Middle frontal gyrus (tissue), 1 donor: ENCODE results near the gene LMNA.
"Not testable (repeated sequence)": the region's sequence is repeated elsewhere in the genome, so short reads cannot be mapped to it uniquely, and the experiment has no call there.

ENCODE experiments used
- DNase-seq: peaks from one replicate; pipeline ENCODE4 v3.0.0-alpha.2; 2015; ENCODE audit warnings: low spot score; ENCODE audit errors: extremely low spot score

The LMNA gene

DNA sequence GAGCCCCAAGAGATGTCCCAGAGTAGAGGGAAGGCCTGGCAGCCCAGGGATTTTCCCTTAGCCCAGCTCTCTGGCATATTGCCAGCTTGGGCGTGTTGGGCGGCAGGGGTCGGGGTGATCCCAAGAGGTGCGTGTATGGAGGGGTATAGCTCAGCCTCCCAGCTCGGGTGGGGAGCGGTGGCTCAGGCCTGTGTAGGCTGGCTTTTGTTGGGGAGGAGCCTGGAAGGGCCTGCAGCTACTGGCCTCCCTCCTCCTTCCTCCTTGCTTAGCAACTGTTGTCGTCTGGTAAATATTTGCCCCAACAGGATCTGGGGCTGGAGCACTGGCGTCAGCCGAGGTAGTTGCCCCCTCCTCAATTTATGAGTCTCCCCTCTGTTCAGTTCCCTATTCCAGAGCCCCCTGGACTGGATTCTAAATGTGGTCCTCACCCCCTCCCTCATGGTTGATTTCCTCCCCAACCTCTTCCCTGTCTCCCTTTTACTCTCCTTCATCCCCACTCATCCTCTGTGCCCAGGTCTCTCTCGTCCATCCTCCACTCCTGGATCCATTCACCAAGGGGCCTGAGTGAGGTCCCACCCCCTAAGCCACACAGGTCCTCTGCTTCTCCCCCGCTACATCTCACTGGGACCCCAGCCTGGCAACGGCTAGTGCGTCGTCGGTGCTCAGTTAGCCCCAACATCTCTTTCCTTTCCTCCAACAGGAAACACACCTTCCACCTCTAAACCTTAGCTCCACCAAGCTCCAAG lies 10.3 kb upstream of the LMNA start:
- no peak for DNase-seq

DNA sequence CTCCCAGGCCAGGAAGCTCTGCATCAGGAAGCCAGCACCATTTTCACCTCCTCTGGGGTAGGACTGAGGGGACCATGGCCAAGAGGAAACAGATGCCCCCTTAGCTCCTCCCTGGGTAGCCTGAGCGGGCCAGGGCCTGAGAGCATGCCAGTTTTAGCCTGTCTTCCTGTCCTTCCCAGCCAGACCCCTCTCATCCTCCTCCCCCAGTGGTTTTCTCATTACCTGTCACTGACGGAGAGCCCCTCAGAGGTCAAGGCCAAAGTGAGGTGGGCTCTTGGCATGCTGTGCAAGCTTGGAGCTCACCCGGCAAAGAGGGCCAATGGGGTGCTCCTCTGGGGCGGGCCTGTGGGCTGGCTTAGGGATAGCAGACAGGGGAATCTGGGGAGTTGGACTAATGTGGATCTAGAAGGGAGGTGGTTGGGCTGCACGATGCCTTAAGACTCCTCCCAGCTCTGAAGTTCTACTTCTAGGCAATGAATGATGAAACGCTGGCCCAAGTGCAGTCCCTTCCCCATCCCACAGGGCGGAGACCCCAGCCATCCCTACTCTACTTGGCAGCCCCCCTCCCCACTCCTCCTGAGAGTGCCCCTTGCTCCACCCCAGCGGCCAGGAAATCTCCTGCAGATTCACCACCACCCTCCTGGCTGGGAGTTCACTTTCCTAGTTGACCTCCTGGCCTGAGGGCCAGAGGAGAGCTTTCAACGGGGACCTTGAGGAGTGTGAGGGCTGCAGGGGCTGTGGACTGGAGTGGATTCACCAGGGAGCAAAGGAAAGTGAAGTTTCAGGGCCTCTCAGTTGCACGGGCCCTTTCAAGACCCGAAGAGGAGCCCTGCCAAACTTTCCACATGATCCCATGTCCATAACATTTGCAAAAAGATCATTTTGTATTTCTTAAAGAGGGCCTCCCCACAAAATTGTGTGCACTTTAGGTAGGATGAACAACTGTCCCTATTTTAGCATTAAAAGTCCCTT lies 9.4 kb upstream of the LMNA start:
- DNase-seq: no peak

DNA sequence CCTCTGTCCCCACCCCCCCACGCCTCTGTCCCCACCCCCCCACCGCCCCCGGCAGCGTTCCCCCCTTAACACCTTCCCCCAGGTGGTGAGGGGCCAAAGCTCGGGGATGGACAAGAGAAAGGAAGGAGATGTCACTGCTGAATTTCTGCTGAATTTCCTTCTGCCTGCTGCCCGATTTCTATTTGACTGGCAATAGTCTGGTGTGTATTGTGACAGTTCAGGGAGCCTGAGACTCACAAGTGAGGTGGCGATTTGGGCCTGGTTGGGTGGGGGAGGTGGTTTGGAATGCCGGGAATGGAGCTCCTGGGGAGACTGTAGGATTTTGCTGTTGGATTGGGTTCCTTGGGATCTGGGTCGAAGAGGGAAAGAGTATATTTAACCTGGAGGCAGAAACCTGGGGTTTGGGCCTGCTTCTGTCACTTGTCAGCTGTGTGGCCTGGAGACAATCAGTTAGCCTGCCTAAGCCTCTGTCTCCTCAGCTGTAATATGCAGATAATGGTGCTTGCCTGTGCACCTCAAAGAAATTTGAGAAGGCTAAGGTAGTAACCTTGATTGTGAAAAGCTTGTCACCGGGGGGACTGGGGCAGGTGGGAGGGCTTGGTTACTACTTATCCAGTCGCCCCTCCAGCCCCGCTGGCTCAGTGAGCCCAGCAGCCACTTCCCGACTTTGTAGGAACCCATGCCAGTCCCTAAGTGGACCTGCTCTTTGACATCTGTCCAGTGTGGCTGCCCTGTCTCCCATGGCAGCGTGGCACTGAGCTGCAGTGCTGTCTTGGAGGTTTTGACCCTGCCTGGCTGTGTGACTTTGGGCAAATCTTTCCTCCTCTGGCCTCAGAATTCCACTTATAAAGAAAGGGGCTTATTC lies 7.7 kb upstream of the LMNA start:
- no peak for DNase-seq

DNA sequence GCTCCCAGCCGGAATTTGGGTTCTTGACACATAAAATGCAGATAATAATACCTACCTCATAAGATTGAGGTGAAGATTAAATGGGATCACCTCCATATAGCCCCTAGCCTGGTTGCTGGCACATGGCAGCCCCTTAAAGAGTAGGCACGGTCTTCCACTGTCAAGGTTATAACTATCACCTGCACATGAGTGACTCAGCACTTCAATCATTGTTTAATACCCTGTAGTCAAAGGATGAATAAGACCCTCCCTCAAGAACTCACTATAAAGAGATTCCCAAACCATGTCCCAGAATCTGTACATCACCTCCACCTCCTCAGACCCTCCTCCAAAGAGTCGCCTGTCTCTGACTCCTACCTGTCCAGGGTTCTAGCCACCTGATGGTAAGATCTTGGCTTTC lies 6.5 kb upstream of the LMNA start:
- no peak for DNase-seq

DNA sequence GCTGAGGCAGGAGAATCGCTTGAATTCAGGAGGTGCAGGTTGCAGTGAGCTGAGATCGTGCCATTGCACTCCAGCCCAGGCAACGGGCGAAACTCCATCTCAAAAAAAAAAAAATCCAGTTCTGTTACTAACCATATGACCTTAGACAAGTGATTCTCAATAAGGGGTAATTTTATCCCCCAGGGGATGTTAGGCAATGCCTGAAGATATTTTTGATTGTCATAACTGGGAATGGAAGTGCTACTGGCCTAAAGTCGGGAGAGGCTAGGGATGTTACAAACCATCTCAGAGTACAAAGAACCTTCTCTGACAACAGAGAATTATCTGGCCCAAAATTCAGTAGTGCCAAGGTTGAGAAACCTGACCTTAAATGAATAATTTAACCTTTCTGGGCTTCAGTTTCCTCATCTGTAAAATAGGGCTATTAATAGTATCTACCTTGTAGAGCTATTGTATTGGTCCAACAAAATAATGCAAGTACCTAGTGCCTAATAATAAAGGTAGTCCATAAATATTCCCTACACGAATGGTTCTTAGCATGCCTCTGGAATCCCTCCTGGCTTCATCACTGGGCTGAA lies 5.8 kb upstream of the LMNA start:
- no peak for DNase-seq

DNA sequence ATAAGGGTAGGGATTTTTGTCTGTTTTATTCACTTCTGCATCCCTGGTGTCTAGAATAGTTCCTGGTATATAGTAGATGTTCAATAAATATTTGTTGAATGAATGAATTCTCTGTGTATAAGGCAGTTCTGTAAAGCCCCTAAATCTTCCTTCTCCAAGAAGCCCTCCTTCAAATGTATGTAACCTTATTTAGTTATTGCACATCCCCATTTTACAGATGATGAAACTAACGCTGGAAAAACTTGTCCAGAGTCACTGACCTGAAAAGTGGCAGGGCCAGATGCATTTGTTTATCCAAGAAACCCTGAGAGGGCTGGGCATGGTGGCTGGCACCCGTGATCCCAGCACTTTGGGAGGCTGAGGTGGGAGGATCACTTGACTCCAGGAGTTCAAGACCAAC lies 4.3 kb upstream of the LMNA start:
- DNase-seq: no peak

DNA sequence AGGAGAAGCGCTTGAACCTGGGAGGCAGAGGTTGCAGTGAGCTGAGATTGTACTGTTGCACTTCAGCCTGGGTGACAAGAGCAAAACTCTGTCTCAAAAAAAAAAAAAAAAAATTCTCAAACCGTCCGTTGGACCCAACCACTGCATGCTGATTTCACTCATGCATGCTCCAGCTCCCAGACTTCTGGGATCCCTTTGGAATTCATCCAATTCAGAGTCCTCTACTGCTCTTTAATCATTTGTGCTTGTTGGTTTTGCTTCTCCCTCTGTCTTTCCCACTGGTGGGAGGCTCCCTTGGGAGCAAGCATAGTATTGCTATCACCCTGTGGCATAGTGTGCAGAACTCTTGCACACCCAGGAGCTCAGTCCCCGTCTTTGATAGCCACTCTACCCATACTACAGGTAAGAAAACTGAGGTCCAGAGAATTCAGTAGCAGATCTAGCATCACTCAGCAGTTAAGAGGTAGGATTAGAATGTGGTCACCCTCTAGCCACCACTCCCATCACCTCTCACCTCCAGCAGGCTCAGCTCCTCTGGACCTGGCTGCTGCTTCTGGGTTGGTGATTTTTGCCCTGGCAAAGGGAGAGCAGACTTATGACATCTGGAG lies 3.1 kb upstream of the LMNA start:
- DNase-seq: no peak

DNA sequence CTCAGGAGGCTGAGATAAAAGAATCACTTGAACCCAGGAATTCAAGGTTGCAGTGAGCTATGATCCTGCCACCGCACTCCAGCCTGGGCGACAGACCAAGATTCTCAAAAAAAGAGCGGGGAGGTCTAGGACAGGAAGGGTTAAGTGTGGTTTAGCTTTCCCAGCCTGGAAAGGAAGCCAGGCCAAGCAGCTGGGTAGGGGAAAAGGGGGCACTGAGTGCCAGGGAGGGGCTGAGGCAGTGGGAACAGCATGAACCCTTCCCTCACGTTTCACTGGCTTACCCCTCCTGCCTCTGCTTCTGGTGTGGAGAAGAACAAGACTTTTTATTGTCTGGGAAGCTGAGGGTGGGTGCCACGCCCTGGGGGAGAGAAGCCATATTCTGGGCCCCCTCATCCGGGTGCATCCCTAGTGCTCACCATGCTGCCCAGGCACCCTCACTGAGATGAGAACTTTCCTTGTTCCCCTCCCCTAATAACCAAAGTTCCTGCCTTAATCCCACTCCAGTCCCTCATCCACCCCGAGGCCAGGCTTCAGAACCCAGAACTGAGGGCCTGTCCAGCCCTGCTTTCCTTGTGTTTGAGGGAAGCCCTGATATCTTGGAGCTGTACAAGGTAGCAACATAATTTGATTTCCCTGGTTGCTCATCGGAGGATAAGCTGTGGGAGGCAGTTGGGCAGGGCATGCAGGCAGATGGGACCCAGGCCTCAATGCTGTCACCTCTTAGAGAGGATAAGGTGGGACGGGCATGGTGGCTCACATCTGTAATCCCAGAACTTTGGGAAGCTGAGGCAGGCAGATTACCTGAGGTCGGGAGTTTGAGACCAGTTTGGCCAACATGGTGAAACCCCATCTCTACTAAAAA lies 2.0 kb upstream of the LMNA start:
- no peak for DNase-seq

DNA sequence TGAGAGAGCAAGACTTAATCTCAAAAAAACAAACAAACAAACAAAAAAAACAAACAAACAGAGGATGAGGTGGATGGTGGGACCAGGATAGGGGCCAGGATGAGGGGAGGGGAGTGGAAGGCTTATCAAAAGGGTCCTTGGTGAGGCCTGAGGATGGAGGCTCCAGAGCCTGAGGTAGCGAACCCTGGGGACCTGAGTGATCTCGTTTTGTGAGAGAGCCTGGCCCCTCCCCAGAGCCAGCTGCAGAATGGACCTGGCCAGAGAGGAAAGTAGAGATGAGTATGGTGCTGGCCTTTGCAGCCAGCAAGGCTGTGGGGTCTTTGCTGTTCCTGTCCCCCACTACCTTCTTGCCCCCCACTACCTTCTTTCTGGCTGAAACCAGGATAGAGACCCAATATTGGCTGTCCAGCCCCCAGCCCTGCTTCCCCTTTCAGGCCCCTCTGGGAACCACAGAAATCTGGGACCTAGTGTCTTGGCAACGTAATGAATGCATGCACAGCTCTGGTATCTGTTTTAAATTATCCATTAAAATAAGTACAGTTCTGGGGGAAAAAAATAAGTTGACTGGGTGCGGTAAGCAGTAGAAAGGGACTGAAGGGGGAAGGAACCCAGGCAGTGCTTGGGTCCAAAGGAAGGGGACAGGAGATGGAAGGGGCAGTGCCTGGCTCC lies 1.1 kb upstream of the LMNA start:
- no peak for DNase-seq

DNA sequence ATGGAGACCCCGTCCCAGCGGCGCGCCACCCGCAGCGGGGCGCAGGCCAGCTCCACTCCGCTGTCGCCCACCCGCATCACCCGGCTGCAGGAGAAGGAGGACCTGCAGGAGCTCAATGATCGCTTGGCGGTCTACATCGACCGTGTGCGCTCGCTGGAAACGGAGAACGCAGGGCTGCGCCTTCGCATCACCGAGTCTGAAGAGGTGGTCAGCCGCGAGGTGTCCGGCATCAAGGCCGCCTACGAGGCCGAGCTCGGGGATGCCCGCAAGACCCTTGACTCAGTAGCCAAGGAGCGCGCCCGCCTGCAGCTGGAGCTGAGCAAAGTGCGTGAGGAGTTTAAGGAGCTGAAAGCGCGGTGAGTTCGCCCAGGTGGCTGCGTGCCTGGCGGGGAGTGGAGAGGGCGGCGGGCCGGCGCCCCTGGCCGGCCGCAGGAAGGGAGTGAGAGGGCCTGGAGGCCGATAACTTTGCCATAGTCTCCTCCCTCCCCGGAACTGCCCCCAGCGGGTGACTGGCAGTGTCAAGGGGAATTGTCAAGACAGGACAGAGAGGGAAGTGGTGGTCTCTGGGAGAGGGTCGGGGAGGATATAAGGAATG lies 505 bp downstream of the LMNA start:
- DNase-seq: no peak

DNA sequence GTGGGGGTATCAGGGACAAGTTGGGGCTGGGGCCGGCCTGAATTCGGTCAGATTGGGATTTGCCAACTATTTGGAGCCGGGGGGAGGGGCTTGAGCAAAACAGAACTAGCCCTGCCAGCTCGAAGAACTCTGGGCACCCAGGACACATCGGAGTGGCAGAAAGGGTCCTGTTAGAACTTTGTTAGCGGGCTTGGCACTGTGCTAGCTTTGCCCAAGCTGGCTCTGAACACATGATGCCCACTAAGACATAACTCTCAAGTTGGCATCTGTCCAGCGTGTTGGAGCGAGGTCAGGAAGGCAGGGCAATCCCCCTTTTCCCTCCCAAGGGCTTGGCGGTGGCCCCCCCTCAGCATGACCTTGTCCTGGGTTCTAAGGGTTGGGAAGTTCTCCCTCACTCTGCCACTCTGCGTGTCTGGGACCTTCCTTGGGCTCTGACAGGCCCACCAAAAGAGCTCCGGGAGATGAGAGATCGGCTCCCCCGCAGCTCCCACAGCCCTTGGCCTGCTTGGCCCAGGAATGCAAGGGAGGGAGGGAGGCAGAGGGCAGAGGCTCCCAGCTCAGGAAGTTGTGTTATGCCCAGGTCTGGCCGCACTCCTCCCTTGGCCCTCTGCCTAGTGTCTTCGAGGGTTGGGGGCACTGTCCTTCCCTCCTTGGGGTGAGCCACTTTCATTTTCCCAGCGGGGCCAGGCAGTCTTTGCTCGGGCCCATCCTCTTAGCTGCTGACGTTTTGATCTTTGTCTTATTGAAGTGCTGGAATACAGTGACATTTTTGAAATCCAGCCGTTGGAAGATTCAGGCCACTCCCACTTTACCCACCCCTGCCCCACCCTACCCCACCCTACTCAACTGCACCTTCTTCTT lies 1.2 kb downstream of the LMNA start:
- no peak for DNase-seq

DNA sequence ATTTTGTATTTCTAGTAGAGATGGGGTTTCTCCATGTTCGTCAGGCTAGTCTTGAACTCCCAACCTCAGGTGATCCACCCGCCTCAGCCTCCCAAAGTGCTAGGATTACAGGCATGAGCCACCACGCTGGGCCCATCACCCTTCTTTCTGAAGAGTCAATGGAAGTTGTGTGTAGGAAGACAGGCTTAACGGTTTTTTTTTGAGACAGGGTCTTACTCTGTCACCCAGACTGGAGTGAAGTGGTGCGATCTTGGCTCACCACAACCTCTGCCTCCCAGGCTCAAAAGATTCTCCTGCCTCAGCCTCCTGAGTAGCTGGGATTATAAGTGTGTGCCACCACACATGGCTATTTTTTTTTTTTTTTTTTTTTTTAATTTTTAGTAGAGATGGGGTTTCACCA lies 2.2 kb downstream of the LMNA start:
- DNase-seq: not testable (repeated sequence)

DNA sequence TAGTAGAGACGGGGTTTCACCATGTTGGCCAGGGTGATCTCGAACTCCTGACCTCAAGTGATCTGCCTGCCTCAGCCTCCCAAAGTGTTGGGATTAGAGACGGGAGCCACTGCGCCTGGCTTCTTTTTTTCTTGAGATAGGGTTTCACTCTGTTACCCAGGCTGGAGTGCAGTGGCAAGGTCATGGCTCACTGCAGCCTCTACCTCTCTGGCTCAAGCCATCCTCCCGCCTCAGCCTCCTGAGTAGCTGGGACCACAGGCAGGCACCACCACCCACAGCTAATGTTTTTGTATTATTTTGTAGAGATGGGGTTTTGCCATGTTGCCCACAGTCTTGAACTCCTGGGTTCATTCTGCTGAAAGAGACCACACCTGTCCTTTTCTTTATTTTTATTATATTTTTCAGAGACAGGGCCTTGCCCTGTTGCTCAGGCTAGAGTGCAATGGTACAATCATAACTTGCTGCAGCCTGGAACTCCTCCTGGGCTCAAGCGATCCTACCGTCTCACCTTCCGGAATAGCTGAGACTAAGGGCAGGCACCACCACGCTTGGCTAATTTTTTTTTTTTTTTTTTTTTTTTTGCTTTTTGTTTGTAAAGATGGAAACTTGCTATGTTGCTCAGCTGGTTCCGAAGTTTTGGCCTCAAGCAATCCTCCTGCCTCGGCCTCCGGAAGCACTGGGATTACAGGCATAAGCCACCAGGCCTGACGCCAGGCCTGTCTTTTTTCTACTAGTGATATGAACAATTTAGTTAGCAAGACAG lies 3.1 kb downstream of the LMNA start:
- DNase-seq: no peak

DNA sequence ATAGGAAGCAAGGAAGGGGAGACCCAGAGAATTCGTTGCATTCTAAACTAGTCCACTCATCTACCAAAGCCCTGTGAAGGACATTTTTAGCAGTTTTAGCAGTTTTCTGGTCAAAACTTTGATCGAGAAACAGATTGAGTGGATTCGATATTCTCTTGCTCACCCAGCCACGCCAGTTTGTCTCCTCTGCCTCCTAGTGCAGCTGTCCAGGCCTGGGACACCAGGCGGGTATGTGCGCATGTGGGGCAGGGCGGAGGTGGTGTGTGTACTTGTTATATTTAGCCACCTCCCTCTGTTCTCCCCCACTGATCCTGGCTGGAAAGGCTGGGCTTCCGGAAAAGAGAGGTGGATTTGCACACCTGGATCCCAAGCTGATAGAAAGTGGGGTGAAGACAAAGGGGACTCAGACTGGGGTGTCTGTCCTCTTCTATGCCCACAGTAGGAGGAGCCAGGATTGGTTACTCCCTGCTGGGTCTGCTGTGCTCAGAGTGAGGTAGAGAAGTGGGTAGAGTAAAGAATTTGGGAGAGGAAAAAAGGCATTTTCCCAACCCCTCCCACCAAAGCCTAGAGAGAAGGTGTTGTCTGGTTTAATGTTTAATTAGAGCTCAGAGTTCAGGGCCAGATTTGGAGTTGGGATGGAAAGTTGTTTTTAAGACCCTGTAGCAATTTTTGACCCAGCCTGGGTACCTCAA lies 3.8 kb downstream of the LMNA start:
- DNase-seq: no peak

DNA sequence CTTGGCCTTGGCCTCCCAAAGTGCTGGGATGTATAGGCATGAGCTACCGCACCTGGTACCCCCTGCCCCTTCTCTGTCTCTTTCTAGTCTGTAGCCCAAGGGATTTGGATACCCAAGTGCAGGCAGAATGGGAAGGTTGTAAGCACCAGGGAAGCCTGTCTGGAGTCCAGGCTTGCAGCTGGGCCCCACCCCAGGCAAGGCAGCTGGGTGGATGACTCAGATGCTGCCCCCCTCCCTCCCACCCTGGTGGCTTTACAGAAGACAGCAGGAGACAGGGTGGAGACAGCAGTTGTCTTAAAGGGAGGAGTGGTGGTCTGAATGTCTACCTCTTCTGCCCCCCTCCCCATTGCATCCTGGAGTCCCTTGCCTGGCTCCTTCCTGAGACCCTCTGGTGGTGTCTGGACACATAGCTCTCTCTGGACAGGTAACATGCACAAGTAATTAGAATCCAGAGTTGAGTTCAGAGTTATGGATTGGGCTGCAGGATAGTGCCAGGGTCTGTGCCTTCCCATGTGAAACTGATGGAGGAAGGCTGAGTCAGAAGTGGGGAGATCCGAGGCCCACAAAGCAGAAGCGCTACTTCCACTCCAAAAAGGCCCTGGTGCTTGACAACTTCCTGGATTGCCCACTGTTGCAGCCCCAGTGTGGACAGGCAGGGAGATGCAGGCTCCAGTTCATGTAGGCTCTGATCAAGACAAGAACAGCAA lies 5.1 kb downstream of the LMNA start:
- no peak for DNase-seq

DNA sequence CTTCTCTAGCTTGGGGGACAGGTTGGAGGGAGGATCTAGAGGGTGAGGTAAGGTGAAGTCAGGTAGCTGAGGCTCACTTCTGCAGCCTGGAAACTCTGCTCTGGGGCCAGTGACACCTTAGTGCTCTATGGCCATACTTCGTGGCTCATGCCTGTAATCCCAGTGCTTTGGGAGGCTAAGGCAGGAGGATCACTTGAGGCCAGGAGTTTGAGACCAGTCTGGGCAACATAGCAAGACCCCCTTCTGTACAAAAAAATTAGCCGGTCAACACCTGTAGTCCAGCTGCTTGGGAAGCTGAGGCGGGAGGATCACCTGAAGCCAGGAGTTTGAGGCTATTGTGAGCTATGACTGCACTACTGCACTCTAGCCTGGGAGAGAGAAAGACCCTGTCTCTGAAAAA lies 5.8 kb downstream of the LMNA start:
- DNase-seq: no peak
